ENCODE results near the gene CCNE1. TPM values are rescaled to one million over a fixed set of nuclear protein-coding genes. Genes with fewer than 3 reads are reported as not detected.

The CCNE1 gene
- total and polyA plus RNA-seq, 9 of the 15 experiments (the other 6 are each of a cell fraction or from before 2014, with no cell fraction given): 6.2 to 41.0 (median 31.6) TPM

GRCh38 chr19:29813642-29814041 is 1.9 kb downstream of the CCNE1 start:
- ATAC-seq (no peak), FAIRE-seq (peak; percentile 73), DNase-seq (ENCODE audit: extremely low read depth in 1 of 4, low spot score in 3 of 4) (peak in 1 of 4 experiments; percentile 48)
- POLR2A ChIA-PET: interaction anchor here (1.4 kb wide), 1 partner anchor 10 kb away, joined by 6 read pairs; no protein-coding TSS in a partner anchor
- H3K27me3 ChIP-seq (ENCODE audit: control insufficient read depth in 2 of 2, insufficient read depth in 2 of 2, low read length in 2 of 2): no peaks in the 10 kb centered on the region
- peaks cover 7% of the 10 kb centered on the region; the same call in 2 of the 3 replicates for H3K79me2 ChIP-seq (ENCODE audit: control insufficient read depth, insufficient read depth, low read length)
- peaks cover 39% of the 10 kb centered on the region for H3K36me3 ChIP-seq (ENCODE audit: control insufficient read depth, insufficient read depth, low read length)
- peaks cover 20 to 21% of the 10 kb centered on the region in 2 experiments; a peak in 4 of 5 replicates for H3K4me1 ChIP-seq (replicated peaks in 1 of 2; ENCODE audit: control insufficient read depth in 2 of 2, insufficient read depth in 2 of 2, low read length in 2 of 2)
- intact Hi-C loops (cut with micrococcal nuclease) (loop anchor here (1.0 kb wide), 1 partner anchor 31 kb away; no protein-coding TSS in a partner anchor), in situ Hi-C loops (cut with MboI) (no loop called here)
- BruUV-seq (replicated peaks): no TSS peak
- no peak overlapping the region; the same call in 1 of the 2 replicates for H3K4me2 ChIP-seq (ENCODE audit: insufficient read depth, low read length)
- H3K9me3 ChIP-seq (replicated peaks; ENCODE audit: control insufficient read depth, insufficient read depth, low read depth, low read length): no peaks in the 10 kb centered on the region
- WGBS (ENCODE audit: insufficient coverage, low coverage, missing lambda C conversion rate): 62% methylated on average over 6 of the region's 6 CpGs
- no peak overlapping the region; the same call in 2 of the 3 replicates for H3K27ac ChIP-seq (ENCODE audit: extremely low read depth, low read depth, low read length)
- H3K9ac ChIP-seq (ENCODE audit: insufficient read depth in 1 of 2, low read depth in 2 of 2, low read length in 2 of 2): 0 out of 4 replicates have a peak overlapping the region, but pooled peaks of 1 of the 2 experiments have one; percentile 24
- H3K9me1 ChIP-seq (ENCODE audit: control insufficient read depth, insufficient read depth, low read length): no peaks in the 10 kb centered on the region
- H4K20me1 ChIP-seq (replicated peaks; ENCODE audit: control insufficient read depth, insufficient read depth, low read length): no peaks in the 10 kb centered on the region
- H2AFZ ChIP-seq (ENCODE audit: low read depth, low read length): no peak overlapping the region
- CTCF ChIA-PET (ENCODE audit: low intra/inter-chr PET ratio): no interaction called here
- no peak overlapping the region for H3K4me3 ChIP-seq
- TF ChIP-seq NCOR1 (IDR thresholded peaks at IDR 0.05) (peak; percentile 30; the same call in 1 of the 2 replicates), SMAD3 (CRISPR knock-in tag; conservative IDR thresholded peaks at IDR 0.05) (no peak), HMBOX1 (IDR thresholded peaks at IDR 0.05) (peak; percentile 88), KDM2B (CRISPR knock-in tag; IDR thresholded peaks at IDR 0.05) (no peak), TAL1 (IDR thresholded peaks at IDR 0.05) (peak; percentile 40; the same call in 1 of the 2 replicates), TCF3 (CRISPR knock-in tag; IDR thresholded peaks at IDR 0.05) (peak; percentile 38), TARDBP (IDR thresholded peaks at IDR 0.05) (no peak), ARID1B (IDR thresholded peaks at IDR 0.05) (peak; percentile 22; the same call in 1 of the 2 replicates), HDAC6 (IDR thresholded peaks at IDR 0.05; ENCODE audit: low read depth, low read length) (no peak), TEAD4 (IDR thresholded peaks at IDR 0.05; ENCODE audit: low read length) (peak; percentile 13; the same call in 1 of the 2 replicates), TEAD4 (CRISPR knock-in tag; IDR thresholded peaks at IDR 0.05; ENCODE audit: borderline replicate concordance) (no peak), ARHGAP35 (IDR thresholded peaks at IDR 0.05; ENCODE audit: partially characterized antibody) (no peak), CBFA2T2 (conservative IDR thresholded peaks at IDR 0.05) (peak; percentile 67), CBFA2T3 (IDR thresholded peaks at IDR 0.05) (peak; percentile 77)
